A673 (cell line): ENCODE measurements around the gene CHRNA9. TPM values are rescaled to one million over a fixed set of nuclear protein-coding genes. Genes with fewer than 3 reads are reported as not detected.

Source experiments
- BruUV-seq: library from RNA; stranded (reverse); fragments of 400-500 nt; replicated peaks from 2 replicates; lab custom pipeline; 2021; lab: Mats Ljungman, UMichigan
- CTCF ChIA-PET: fragments of 300-600 bp; sonication (Branson Sonifier 250); formaldehyde crosslinking; loops from one replicate; lab custom pipeline; 2022; ENCODE audit warnings: antibody characterized with exemption; lab: Charles Lee
- POLR2A ChIA-PET: fragments of 300-600 bp; sonication (Branson Sonifier 250); formaldehyde crosslinking; loops from one replicate; lab custom pipeline; 2022; ENCODE audit warnings: antibody characterized with exemption; ENCODE audit not compliant: low non-redundant PET; lab: Charles Lee
- DNase-seq: peaks from one replicate; pipeline ENCODE4 v3.0.0-alpha.2; 2015; ENCODE audit warnings: low spot score
- H3K27ac ChIP-seq: fragments of 200-600 bp; sonication (generic); 2 replicates; pipeline ENCODE4 v1.5.1; 2016; ENCODE audit warnings: mixed run types, low read depth, mild to moderate bottlenecking, mixed read lengths, antibody characterized with exemption, low read length; ENCODE audit not compliant: poor library complexity, severe bottlenecking
- H3K27me3 ChIP-seq: fragments of 200-600 bp; sonication (generic); replicated peaks from 2 replicates; pipeline ENCODE4 v1.6.1; 2017; ENCODE audit warnings: mixed run types, low read depth, mild to moderate bottlenecking, mixed read lengths, antibody characterized with exemption, low read length; ENCODE audit not compliant: insufficient read depth, poor library complexity
- H3K36me3 ChIP-seq: fragments of 200-600 bp; sonication (generic); 2 replicates; pipeline ENCODE4 v1.6.1; 2016; ENCODE audit warnings: mixed run types, mild to moderate bottlenecking, mixed read lengths, antibody characterized with exemption, low read length; ENCODE audit not compliant: insufficient read depth, poor library complexity, severe bottlenecking
- H3K4me1 ChIP-seq: fragments of 200-600 bp; sonication (generic); 2 replicates; pipeline ENCODE4 v1.6.1; 2017; ENCODE audit warnings: mixed run types, mild to moderate bottlenecking, mixed read lengths, antibody characterized with exemption, low read length; ENCODE audit not compliant: insufficient read depth, poor library complexity, severe bottlenecking
- H3K4me3 ChIP-seq: fragments of 200-600 bp; sonication (generic); 2 replicates; pipeline ENCODE4 v1.5.1; 2016; ENCODE audit warnings: low read depth, mixed run types, mild to moderate bottlenecking, mixed read lengths, low read length; ENCODE audit not compliant: poor library complexity, severe bottlenecking
- H3K9me3 ChIP-seq: fragments of 200-600 bp; sonication (generic); 2 replicates; pipeline ENCODE4 v1.6.1; 2016; ENCODE audit warnings: mixed run types, low read depth, mild to moderate bottlenecking, mixed read lengths, antibody characterized with exemption, low read length; ENCODE audit not compliant: poor library complexity, severe bottlenecking
- CTCF ChIP-seq: fragments of 300-800, 200-600 bp; sonication (generic); conservative IDR thresholded peaks from 2 replicates; pipeline ENCODE4 v1.5.1; 2017; ENCODE audit warnings: low read depth, mild to moderate bottlenecking, antibody characterized with exemption, low read length, moderate library complexity, mixed read lengths
- EZH2 ChIP-seq: fragments of 200-600 bp; sonication (generic); IDR thresholded peaks from 2 replicates; pipeline ENCODE4 v1.6.1; 2017; ENCODE audit warnings: borderline replicate concordance, low read depth, mild to moderate bottlenecking, mixed read lengths, antibody characterized with exemption, low read length; ENCODE audit not compliant: poor library complexity, severe bottlenecking
- intact Hi-C: fragments of 100-400 bp; cut with micrococcal nuclease; formaldehyde crosslinking; loops from one replicate; pipeline ENCODE4 v1.10.0; 2022; ENCODE audit not compliant: unreplicated experiment
- total RNA-seq: library from RNA; stranded (reverse); gene quantifications from 2 replicates; pipeline ENCODE4 v1.2.3, GENCODE V29; 2021

The CHRNA9 gene
- total RNA-seq, 1 experiment from 2014 or later, result 1.5 TPM

- intact Hi-C loops, result no loop called here
- CTCF ChIA-PET, result interaction anchor here (0.5 kb wide), 1 partner anchor 111 kb away, joined by 8 read pairs; no protein-coding TSS in a partner anchor
- BruUV-seq, result no TSS peak
Measured at GRCh38 chr4:40306226-40306625, 28.9 kb upstream of the CHRNA9 start.

DNA sequence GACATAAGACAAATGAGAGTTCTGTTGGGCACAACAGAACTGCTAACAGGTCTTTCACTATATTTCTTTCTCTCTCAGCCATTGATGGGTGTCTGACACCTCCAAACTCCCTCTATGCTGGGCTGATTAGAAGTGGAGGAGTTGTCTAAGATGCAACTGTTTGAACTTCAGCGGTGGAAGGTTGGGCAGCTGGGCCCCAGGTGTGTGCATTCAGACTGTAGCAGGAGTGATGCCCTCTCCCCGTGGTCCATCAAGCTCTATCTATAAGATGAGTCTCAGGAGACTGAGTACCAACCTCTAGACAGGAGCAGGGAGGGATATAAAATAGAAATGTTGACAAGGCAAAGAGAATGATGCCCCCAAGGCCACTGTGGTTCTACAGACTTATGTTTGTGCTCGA lies 28.2 kb upstream of the CHRNA9 start:
- no peak overlapping the region for H3K4me3 ChIP-seq
- intact Hi-C loops, result no loop called here
- TF ChIP-seq CTCF (no peak), EZH2 (no peak)
- no TSS peak for BruUV-seq
- H3K27ac ChIP-seq, result no peak overlapping the region
- no peaks in the 10 kb centered on the region for H3K9me3 ChIP-seq
- POLR2A ChIA-PET, result no interaction called here
- DNase-seq, result no peak
- CTCF ChIA-PET, result no interaction called here
- no peaks in the 10 kb centered on the region for H3K36me3 ChIP-seq
- H3K27me3 ChIP-seq, result no peaks in the 10 kb centered on the region
- H3K4me1 ChIP-seq, result peaks cover 21% of the 10 kb centered on the region

More at GRCh38 chr4:40306226-40306625, 28.9 kb upstream of the CHRNA9 start:
- POLR2A ChIA-PET, result no interaction called here
- TF ChIP-seq EZH2 (no peak), CTCF (no peak)
- DNase-seq, result no peak
- H3K4me3 ChIP-seq, result no peak overlapping the region
- peaks cover 21% of the 10 kb centered on the region for H3K4me1 ChIP-seq
- no peak overlapping the region for H3K27ac ChIP-seq
- no peaks in the 10 kb centered on the region for H3K27me3 ChIP-seq
- H3K9me3 ChIP-seq, result no peaks in the 10 kb centered on the region
- no peaks in the 10 kb centered on the region for H3K36me3 ChIP-seq

DNA sequence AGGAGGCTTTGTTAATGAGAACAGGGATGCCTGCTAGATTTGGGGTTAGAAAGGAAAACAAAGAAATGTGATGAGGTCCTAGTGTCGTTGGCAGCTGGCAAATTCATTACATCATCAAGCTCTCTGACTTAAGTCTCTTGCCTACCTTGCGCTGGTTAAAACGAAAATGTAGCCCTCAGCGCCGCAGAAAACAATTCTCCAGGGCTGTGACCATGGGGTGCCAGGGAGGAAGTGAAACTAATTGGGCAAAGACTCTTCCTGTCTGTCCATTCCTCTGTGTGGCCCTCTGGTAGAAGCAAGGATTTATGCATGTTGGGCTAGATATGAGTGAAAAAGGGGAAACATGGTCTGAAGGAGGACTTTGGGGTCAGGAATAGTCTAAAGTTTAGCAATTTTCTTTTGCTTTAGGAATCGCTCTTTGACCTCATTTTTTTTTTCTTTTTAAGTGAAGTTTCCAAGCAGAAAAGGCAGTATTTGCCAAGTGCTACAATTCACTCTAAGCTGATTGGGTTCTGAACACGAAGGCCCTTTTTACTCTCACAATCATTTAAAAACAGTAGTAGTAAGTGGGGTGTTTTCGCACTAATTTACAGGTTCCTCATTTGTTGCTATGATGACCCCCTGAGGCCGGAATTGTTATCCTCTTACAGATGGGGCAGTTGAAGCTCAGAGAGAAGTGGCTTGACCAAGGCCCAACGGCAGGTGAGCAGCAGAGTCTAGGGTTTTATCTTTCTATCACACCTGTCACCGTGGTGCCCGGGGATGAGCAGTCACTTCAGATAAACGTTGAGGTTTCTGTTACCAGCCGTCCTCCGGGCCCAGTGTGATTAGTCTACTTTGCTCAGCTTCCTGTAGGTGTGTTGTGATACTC lies 27.3 kb upstream of the CHRNA9 start:
- no peaks in the 10 kb centered on the region for H3K27me3 ChIP-seq
- TF ChIP-seq CTCF (no peak), EZH2 (no peak)
- ChIA-PET CTCF (no interaction called here), POLR2A (no interaction called here)
- no peaks in the 10 kb centered on the region for H3K36me3 ChIP-seq
- intact Hi-C loops, result loop anchor here (2.0 kb wide), 1 partner anchor 251 kb away; the partner anchor contains the start of gene N4BP2
- DNase-seq, result peak; percentile 43
- H3K27ac ChIP-seq, result no peak overlapping the region
- H3K9me3 ChIP-seq, result no peaks in the 10 kb centered on the region
- peaks cover 21% of the 10 kb centered on the region for H3K4me1 ChIP-seq
- no TSS peak for BruUV-seq
- no peak overlapping the region for H3K4me3 ChIP-seq
